ENCODE measurements around the gene SCP2.

DNA sequence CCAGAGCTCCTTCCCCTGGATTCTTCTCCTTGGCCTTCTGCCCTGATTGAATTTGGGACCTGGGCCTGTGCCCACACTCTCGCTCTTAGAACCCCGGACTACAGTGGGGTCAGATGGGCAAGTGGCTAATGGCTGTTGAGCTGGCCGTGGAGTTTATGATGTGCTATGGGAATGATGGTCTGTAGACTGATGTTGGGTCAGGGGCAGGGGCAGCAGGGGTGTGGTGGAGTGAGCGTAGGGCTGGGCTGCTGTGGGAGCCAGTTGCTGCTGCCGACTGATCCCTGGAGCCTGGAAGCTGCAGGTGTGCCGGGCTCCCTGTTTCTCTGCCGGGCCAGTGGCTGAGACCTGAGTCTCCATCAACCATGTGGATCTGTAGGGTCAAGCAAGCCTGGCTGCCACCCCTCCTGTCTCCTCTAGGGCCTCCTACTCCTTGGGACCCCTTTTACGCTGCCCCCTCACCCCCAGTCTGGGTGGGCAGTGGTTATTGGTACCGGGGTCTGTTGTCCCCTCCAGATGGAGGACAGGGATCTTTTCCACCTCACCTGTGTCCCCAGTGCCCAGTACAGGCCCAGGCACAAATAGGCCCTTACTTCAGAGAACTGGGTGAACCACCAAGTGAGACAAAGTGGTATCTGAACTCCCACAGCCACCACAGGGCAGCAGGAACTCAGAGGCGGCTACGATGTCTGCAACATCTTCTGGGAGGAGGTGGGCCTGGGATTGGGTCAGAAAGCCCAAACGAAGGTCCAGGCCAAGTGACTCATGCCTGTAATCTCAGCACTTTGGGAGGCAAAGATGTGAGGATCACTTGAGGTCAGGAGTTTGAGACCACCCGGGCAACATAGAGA, 140.0 kb downstream of the SCP2 start:
- TF ChIP-seq CTCF (conservative IDR thresholded peaks at IDR 0.05; ENCODE audit: low read length) (no peak), EZH2phosphoT487 (IDR thresholded peaks at IDR 0.05; ENCODE audit: borderline replicate concordance) (no peak)

Data from Loucy (cell line).